Fibroblast of skin of abdomen (primary cell): Measurements from ENCODE around the gene RFC1. TPM values are rescaled to one million over a fixed set of nuclear protein-coding genes. Genes with fewer than 3 reads are reported as not detected.
"Not testable (repeated sequence)": the region's sequence is repeated elsewhere in the genome, so short reads cannot be mapped to it uniquely, and the experiment has no call there.

Source experiments
- DNase-seq: peaks from one replicate; pipeline ENCODE4 v3.0.0-alpha.2; 2013
- polyA plus RNA-seq, 2 experiments: library from polyadenylated mRNA; unstranded; fragments of 120-200 nt; gene quantifications; one replicate each; pipeline ENCODE4 v1.2.1, GENCODE V29; 2013; ENCODE audit not compliant: insufficient read length in 2 of 2

The RFC1 gene
- 45.4 TPM for polyA plus RNA-seq (2013, experiment 1 of 2; ENCODE audit: insufficient read length)
- 42.5 TPM for polyA plus RNA-seq (2013, experiment 2 of 2; ENCODE audit: insufficient read length)

GRCh38 chr4:39365830-39366771 lies at the start of gene RFC1:
TSS of gene RFC1 (minus strand) at chr4:39366362. CDS start at chr4:39366241, 121 bp downstream.
- DNase-seq: peak; percentile 94

- no peak for DNase-seq
Observed at GRCh38 chr4:39415678-39416283, 49.6 kb upstream of the RFC1 start.

- DNase-seq: not testable (repeated sequence)
Observed at GRCh38 chr4:39411561-39411960, 45.4 kb upstream of the RFC1 start.

- DNase-seq: no peak
Observed at GRCh38 chr4:39410415-39410814, 44.3 kb upstream of the RFC1 start.

GRCh38 chr4:39407584-39407885 lies 41.4 kb upstream of the RFC1 start:
- no peak for DNase-seq

- peak; percentile 45 for DNase-seq
Observed at GRCh38 chr4:39406763-39407583, 40.8 kb upstream of the RFC1 start, which contains the start of gene KLB. TSS of gene KLB (plus strand) at chr4:39406930. CDS start at chr4:39406950, 20 bp downstream.

- DNase-seq: not testable (repeated sequence)
Observed at GRCh38 chr4:39401640-39402039, 35.5 kb upstream of the RFC1 start.

GRCh38 chr4:39394706-39395105 lies 28.5 kb upstream of the RFC1 start:
- DNase-seq: no peak

GRCh38 chr4:39390603-39391002 lies 24.4 kb upstream of the RFC1 start:
- DNase-seq: no peak

GRCh38 chr4:39384563-39384962 lies 18.4 kb upstream of the RFC1 start:
- DNase-seq: no peak

- no peak for DNase-seq
Observed at GRCh38 chr4:39383690-39384089, 17.5 kb upstream of the RFC1 start.

- DNase-seq: no peak
Observed at GRCh38 chr4:39375478-39375877, 9.3 kb upstream of the RFC1 start.

- not testable (repeated sequence) for DNase-seq
Observed at GRCh38 chr4:39371209-39371608, 5.0 kb upstream of the RFC1 start.

- DNase-seq: no peak
Observed at GRCh38 chr4:39369301-39369700, 3.1 kb upstream of the RFC1 start.

GRCh38 chr4:39367166-39367565 lies 1.0 kb upstream of the RFC1 start:
- no peak for DNase-seq

- no peak for DNase-seq
Observed at GRCh38 chr4:39365360-39365759, 802 bp downstream of the RFC1 start.

GRCh38 chr4:39363773-39364393 lies 2.3 kb downstream of the RFC1 start:
- no peak for DNase-seq

GRCh38 chr4:39362827-39363226 lies 3.3 kb downstream of the RFC1 start:
- DNase-seq: no peak

- not testable (repeated sequence) for DNase-seq
Observed at GRCh38 chr4:39360611-39361010, 5.6 kb downstream of the RFC1 start.

GRCh38 chr4:39357002-39357401 lies 9.2 kb downstream of the RFC1 start:
- DNase-seq: no peak

- no peak for DNase-seq
Observed at GRCh38 chr4:39354254-39354552, 12.0 kb downstream of the RFC1 start.

- DNase-seq: peak; percentile 74
Observed at GRCh38 chr4:39353478-39354253, 12.5 kb downstream of the RFC1 start.
